ENCODE measurements around the gene WAC. TPM values are rescaled to one million over a fixed set of nuclear protein-coding genes. Genes with fewer than 3 reads are reported as not detected.
A peak's percentile ranks its signal among the peaks of the same experiment; 100 is the strongest.
"Not testable (repeated sequence)": the region's sequence is repeated elsewhere in the genome, so short reads cannot be mapped to it uniquely, and the experiment has no call there.

WAC gene
- total RNA-seq, 8 experiments from 2014 or later = 54.6 to 142 (median 76.6) TPM

- 4 to 100% (median 86%) methylated on average over 1 to 4 of the region's 4 CpGs; no CpG with 5 or more reads in 1 of the 10 experiments for WGBS, 10 experiments
- ATAC-seq (replicated peaks in 6 of 8) = no peak
- Histone ChIP-seq H3K27ac (no peak overlapping the region), H3K4me1 (replicated peaks in 1 of 2) (no peaks in the 10 kb centered on the region), H3K4me3 (no peak overlapping the region)
- in situ Hi-C loops (cut with MboI; ENCODE audit: low pct_unique_long_range_greater_than_20kb in 2 of 9, low sequenced_read_pairs in 9 of 9, unreplicated experiment in 9 of 9) = no loop called here
Measured at GRCh38 chr10:28505359-28505959, 27.5 kb upstream of the WAC start.

GRCh38 chr10:28508304-28508925 is 24.5 kb upstream of the WAC start:
- Histone ChIP-seq H3K4me3 (no peak overlapping the region), H3K27ac (no peak overlapping the region), H3K4me1 (replicated peaks in 1 of 2) (no peaks in the 10 kb centered on the region)
- in situ Hi-C loops (cut with MboI; ENCODE audit: low pct_unique_long_range_greater_than_20kb in 2 of 9, low sequenced_read_pairs in 9 of 9, unreplicated experiment in 9 of 9) = no loop called here
- 56 to 100% (median 78%) methylated on average over 1 to 6 of the region's 7 CpGs; no CpG with 5 or more reads in 4 of the 10 experiments for WGBS, 10 experiments
- no peak for ATAC-seq (replicated peaks in 6 of 8)

DNA sequence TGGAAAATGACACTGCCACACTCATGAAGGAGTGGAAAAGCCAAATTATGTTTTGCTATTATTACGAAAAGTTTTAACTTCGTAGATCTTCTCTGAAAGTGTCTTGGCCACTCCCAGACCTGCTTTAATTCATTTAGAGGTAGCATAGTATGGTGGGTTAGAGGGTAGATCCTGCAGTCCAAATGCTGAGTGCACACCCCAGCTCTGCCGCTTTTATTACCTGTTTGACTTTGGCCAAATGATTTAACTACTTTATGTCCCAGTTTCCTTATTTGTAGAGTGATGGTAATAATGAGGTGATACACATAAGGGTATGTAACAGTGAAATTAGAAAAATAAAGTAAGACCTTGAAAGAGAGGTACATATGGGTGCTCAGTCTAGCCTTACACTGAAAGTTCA is 23.6 kb upstream of the WAC start:
- Histone ChIP-seq H3K4me1 (replicated peaks in 1 of 2) (no peaks in the 10 kb centered on the region), H3K27ac (no peak overlapping the region), H3K4me3 (no peak overlapping the region)
- 25 to 100% (median 95%) methylated on average over 1 to 3 of the region's 3 CpGs; no CpG with 5 or more reads in 2 of the 10 experiments for WGBS, 10 experiments
- no peak for ATAC-seq (replicated peaks in 6 of 8)
- in situ Hi-C loops (cut with MboI; ENCODE audit: low pct_unique_long_range_greater_than_20kb in 2 of 9, low sequenced_read_pairs in 9 of 9, unreplicated experiment in 9 of 9) = no loop called here

GRCh38 chr10:28514648-28515047 is 18.3 kb upstream of the WAC start:
- Histone ChIP-seq H3K4me1 (replicated peaks in 1 of 2) (no peaks in the 10 kb centered on the region), H3K4me3 (no peak overlapping the region), H3K27ac (no peak overlapping the region)
- ATAC-seq (replicated peaks in 6 of 8) = no peak
- in situ Hi-C loops (cut with MboI; ENCODE audit: low pct_unique_long_range_greater_than_20kb in 2 of 9, low sequenced_read_pairs in 9 of 9, unreplicated experiment in 9 of 9) = no loop called here
- WGBS, 10 experiments = 60 to 100% (median 67%) methylated on average over 1 of the region's 1 CpG; no CpG with 5 or more reads in 5 of the 10 experiments

GRCh38 chr10:28520346-28520745 is 12.6 kb upstream of the WAC start:
- 65 to 100% (median 94%) methylated on average over 1 to 3 of the region's 3 CpGs for WGBS, 10 experiments
- Histone ChIP-seq H3K27ac (no peak overlapping the region), H3K4me3 (no peak overlapping the region), H3K4me1 (replicated peaks in 1 of 2) (no peaks in the 10 kb centered on the region)
- no peak for ATAC-seq (replicated peaks in 6 of 8)
- in situ Hi-C loops (cut with MboI; ENCODE audit: low pct_unique_long_range_greater_than_20kb in 2 of 9, low sequenced_read_pairs in 9 of 9, unreplicated experiment in 9 of 9) = no loop called here

DNA sequence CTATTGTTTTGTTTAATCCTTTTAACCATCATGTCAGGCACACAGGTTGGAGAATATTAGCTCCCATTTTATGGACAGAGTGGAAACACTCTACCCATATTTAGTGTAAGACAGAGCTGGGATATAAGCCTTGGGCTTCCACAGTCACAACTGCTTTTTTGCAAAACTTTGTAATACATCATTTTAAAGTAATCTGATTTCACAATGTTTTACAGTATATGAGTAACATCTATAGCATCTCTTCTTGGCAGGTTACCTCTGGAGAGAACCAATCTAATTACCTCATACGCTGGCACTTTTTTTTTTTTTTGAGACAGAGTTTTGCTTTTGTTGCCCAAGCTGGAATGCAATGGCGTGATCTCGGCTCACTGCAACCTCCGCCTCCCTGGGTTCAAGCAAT is 12.1 kb upstream of the WAC start:
- H3K4me3 ChIP-seq; H3K4me1 ChIP-seq (replicated peaks in 1 of 2); ATAC-seq (replicated peaks in 6 of 8); H3K27ac ChIP-seq; in situ Hi-C loops (cut with MboI; ENCODE audit: low pct_unique_long_range_greater_than_20kb in 2 of 9, low sequenced_read_pairs in 9 of 9, unreplicated experiment in 9 of 9): not testable (repeated sequence)
- WGBS, 10 experiments = 90 to 100% (median 100%) methylated on average over 1 to 3 of the region's 4 CpGs; no CpG with 5 or more reads in 5 of the 10 experiments

DNA sequence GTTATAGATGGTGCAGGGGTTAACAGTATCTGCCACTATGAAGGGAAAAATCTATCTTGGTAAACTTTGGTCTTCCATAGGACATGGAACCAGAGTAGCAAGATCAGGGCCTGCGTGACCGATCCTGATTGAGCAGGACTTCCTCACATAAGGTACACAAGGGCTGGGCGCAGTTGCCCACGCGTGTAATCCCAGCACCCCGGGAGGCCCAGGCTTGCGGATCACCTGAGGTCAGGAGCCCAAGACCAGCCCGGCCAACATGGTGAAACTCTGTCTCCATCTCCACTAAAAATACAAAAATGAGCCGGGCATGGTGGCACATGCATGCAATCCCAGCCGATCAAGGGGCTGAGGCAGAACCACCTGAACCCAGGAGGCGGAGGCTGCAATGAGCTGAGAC is 11.0 kb upstream of the WAC start:
- H3K4me1 ChIP-seq (replicated peaks in 1 of 2); H3K27ac ChIP-seq; ATAC-seq (replicated peaks in 6 of 8); H3K4me3 ChIP-seq; in situ Hi-C loops (cut with MboI; ENCODE audit: low pct_unique_long_range_greater_than_20kb in 2 of 9, low sequenced_read_pairs in 9 of 9, unreplicated experiment in 9 of 9): not testable (repeated sequence)
- WGBS, 10 experiments = 91 to 100% (median 97%) methylated on average over 1 to 6 of the region's 11 CpGs; no CpG with 5 or more reads in 4 of the 10 experiments

- in situ Hi-C loops (cut with MboI; ENCODE audit: low pct_unique_long_range_greater_than_20kb in 2 of 9, low sequenced_read_pairs in 9 of 9, unreplicated experiment in 9 of 9) = no loop called here
- ATAC-seq (replicated peaks in 6 of 8) = no peak
- Histone ChIP-seq H3K4me3 (no peak overlapping the region), H3K4me1 (replicated peaks in 1 of 2) (no peaks in the 10 kb centered on the region), H3K27ac (no peak overlapping the region)
- WGBS, 10 experiments = 100% methylated on average over 1 to 2 of the region's 2 CpGs; no CpG with 5 or more reads in 4 of the 10 experiments
Measured at GRCh38 chr10:28523725-28524252, 9.1 kb upstream of the WAC start.

DNA sequence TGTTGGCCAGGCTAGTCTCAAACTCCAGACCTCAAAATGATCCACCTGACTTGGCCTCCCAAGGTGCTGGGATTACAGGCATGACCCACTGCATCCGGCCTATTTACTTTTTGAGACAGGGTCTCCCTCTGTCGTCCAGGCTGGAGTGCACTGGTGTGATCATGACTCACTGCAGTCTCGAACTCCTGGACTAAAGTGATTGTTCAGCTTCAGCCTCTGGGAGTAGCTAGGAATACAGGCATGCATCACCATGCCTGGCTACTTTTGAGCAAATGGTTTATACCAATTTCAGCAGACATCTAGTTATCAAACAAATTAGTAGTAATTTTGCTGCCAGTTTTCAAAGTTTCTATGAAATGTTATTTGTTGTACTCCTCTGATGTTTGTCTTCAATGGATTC is 2.2 kb upstream of the WAC start:
- H3K27ac ChIP-seq = no peak overlapping the region
- in situ Hi-C loops (cut with MboI; ENCODE audit: low pct_unique_long_range_greater_than_20kb in 2 of 9, low sequenced_read_pairs in 9 of 9, unreplicated experiment in 9 of 9) = no loop called here

DNA sequence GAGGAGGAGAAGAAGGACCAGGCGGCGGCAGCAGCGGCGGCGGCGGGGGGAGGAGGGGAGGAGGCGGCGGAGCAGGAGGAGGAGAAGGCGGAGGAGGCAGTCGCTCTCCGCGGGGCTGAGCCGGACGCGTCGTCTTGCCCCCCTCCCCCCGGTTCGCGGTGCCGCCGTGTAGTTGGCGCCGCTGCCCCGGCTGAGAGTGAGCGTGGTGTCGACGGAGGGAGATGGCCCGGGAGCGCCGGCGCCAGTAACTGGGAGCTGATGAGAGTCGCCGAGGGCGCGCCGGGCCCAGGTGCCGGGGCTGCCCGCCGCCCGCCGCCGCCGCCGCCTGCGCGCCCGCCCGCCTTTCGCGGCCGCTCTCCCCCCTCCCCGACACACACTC is 257 bp downstream of the WAC start:
- peak overlapping the region; percentile 66 to 93 (median 76) for H3K4me3 ChIP-seq
- ATAC-seq (replicated peaks in 6 of 8) = peak; percentile 1 to 20 (median 10)
- peaks cover 0 to 7% of the 10 kb centered on the region in 2 donors for H3K4me1 ChIP-seq (replicated peaks in 1 of 2)
- H3K27ac ChIP-seq = peak overlapping the region; percentile 99
- WGBS, 10 experiments = no CpG with 5 or more reads among the region's 52 CpGs
- in situ Hi-C loops (cut with MboI; ENCODE audit: low pct_unique_long_range_greater_than_20kb in 2 of 9, low sequenced_read_pairs in 9 of 9, unreplicated experiment in 9 of 9) = no loop called here

More for the DNA sequence above, 2.2 kb upstream of the WAC start:
- Histone ChIP-seq H3K4me1 (replicated peaks in 1 of 2) (peaks cover 0 to 7% of the 10 kb centered on the region in 2 donors), H3K4me3 (no peak overlapping the region)
- WGBS, 10 experiments = 20 to 83% (median 62%) methylated on average over 1 to 2 of the region's 3 CpGs; no CpG with 5 or more reads in 2 of the 10 experiments
- no peak for ATAC-seq (replicated peaks in 6 of 8)

GRCh38 chr10:28533571-28534304 is 820 bp downstream of the WAC start:
- in situ Hi-C loops (cut with MboI; ENCODE audit: low pct_unique_long_range_greater_than_20kb in 2 of 9, low sequenced_read_pairs in 9 of 9, unreplicated experiment in 9 of 9) = no loop called here
- 0% methylated on average over 1 to 3 of the region's 64 CpGs; no CpG with 5 or more reads in 3 of the 10 experiments for WGBS, 10 experiments
- peak overlapping the region; percentile 99 for H3K27ac ChIP-seq
- H3K4me3 ChIP-seq = peak overlapping the region; percentile 66 to 93 (median 76)
- peak; percentile 5 to 21 (median 10) for ATAC-seq (replicated peaks in 6 of 8)
- H3K4me1 ChIP-seq (replicated peaks in 1 of 2) = peaks cover 0 to 7% of the 10 kb centered on the region in 2 donors

- peaks cover 0 to 7% of the 10 kb centered on the region in 2 donors for H3K4me1 ChIP-seq (replicated peaks in 1 of 2)
- in situ Hi-C loops (cut with MboI; ENCODE audit: low pct_unique_long_range_greater_than_20kb in 2 of 9, low sequenced_read_pairs in 9 of 9, unreplicated experiment in 9 of 9) = no loop called here
- no peak overlapping the region for H3K4me3 ChIP-seq
- H3K27ac ChIP-seq = no peak overlapping the region
- no peak for ATAC-seq (replicated peaks in 6 of 8)
- 86 to 100% (median 100%) methylated on average over 1 to 6 of the region's 6 CpGs; no CpG with 5 or more reads in 3 of the 10 experiments for WGBS, 10 experiments
Measured at GRCh38 chr10:28535846-28536245, 2.9 kb downstream of the WAC start.

- no peak overlapping the region for H3K4me3 ChIP-seq
- ATAC-seq (replicated peaks in 6 of 8) = no peak
- H3K4me1 ChIP-seq (replicated peaks in 1 of 2) = peaks cover 4 to 7% of the 10 kb centered on the region in 2 donors
- no peak overlapping the region for H3K27ac ChIP-seq
- 80 to 100% (median 100%) methylated on average over 1 of the region's 1 CpG; no CpG with 5 or more reads in 4 of the 10 experiments for WGBS, 10 experiments
- in situ Hi-C loops (cut with MboI; ENCODE audit: low pct_unique_long_range_greater_than_20kb in 2 of 9, low sequenced_read_pairs in 9 of 9, unreplicated experiment in 9 of 9) = no loop called here
Measured at GRCh38 chr10:28538595-28538994, 5.7 kb downstream of the WAC start.
